Panc1 (cell line): ENCODE measurements around the gene CCL25. TPM values are rescaled to one million over a fixed set of nuclear protein-coding genes. Genes with fewer than 3 reads are reported as not detected.

Experiments
- ATAC-seq: fragments of 200-7000 bp; cut with Tn5 transposase; 2 replicates; pipeline ENCODE4 v1.9.1; 2020; ENCODE audit warnings: mild to moderate bottlenecking, moderate library complexity
- BruUV-seq: library from RNA; stranded (reverse); fragments of 400-500 nt; replicated peaks from 2 replicates; lab custom pipeline; 2021; lab: Mats Ljungman, UMichigan
- CTCF ChIA-PET: fragments of 300-600 bp; sonication (Branson Sonifier 250); formaldehyde crosslinking; loops from one replicate; lab custom pipeline; 2022; ENCODE audit warnings: antibody characterized with exemption; lab: Charles Lee
- POLR2A ChIA-PET: fragments of 300-600 bp; sonication (Branson Sonifier 250); formaldehyde crosslinking; loops from one replicate; lab custom pipeline; 2022; ENCODE audit warnings: antibody characterized with exemption; lab: Charles Lee
- DNase-seq: peaks from one replicate; pipeline ENCODE4 v3.0.0-alpha.2; 2010; ENCODE audit warnings: low read depth, low spot score
- H3K27ac ChIP-seq: 2 replicates; pipeline ENCODE4 v1.5.1; 2011; ENCODE audit warnings: mild to moderate bottlenecking, low read length, inconsistent platforms
- H3K27me3 ChIP-seq: fragments of 200-500 bp; sonication (Bioruptor generic); 2 replicates; pipeline ENCODE4 v1.6.0; 2014; ENCODE audit warnings: low read length, inconsistent platforms; ENCODE audit not compliant: control insufficient read depth, insufficient read depth
- H3K36me3 ChIP-seq: fragments of 200-500 bp; sonication (Bioruptor generic); 2 replicates; pipeline ENCODE4 v1.5.1; 2014; ENCODE audit warnings: inconsistent platforms, mild to moderate bottlenecking, low read length, moderate library complexity; ENCODE audit not compliant: control insufficient read depth, insufficient read depth
- H3K4me1 ChIP-seq: 2 replicates; pipeline ENCODE4 v1.5.1; 2011; ENCODE audit warnings: inconsistent platforms, mild to moderate bottlenecking, low read length, moderate library complexity; ENCODE audit not compliant: control insufficient read depth, insufficient read depth
- H3K4me3 ChIP-seq, 2 experiments: 2 replicates each; pipeline ENCODE4 v1.5.1; 2011 to 2012; ENCODE audit warnings: low read depth in 2 of 2, low read length in 2 of 2, mild to moderate bottlenecking in 2 of 2, inconsistent platforms in 1 of 2, moderate library complexity in 1 of 2
- H3K9me3 ChIP-seq: fragments of 200-500 bp; sonication (Bioruptor generic); 2 replicates; pipeline ENCODE4 v1.5.1; 2014; ENCODE audit warnings: low read depth, mild to moderate bottlenecking, inconsistent platforms, low read length, moderate library complexity; ENCODE audit not compliant: control insufficient read depth, insufficient read depth
- POLR2AphosphoS5 ChIP-seq: IDR thresholded peaks from 2 replicates; pipeline ENCODE4 v1.6.1; 2012; ENCODE audit warnings: mild to moderate bottlenecking, low read depth, low read length, moderate library complexity
- SIN3A ChIP-seq: IDR thresholded peaks from 2 replicates; pipeline ENCODE4 v1.6.1; 2012; ENCODE audit warnings: low read depth, mild to moderate bottlenecking, low read length, moderate library complexity, borderline replicate concordance; ENCODE audit not compliant: insufficient read depth
- TCF7L2 ChIP-seq: IDR thresholded peaks from 2 replicates; pipeline ENCODE4 v1.6.1; 2011; ENCODE audit warnings: mild to moderate bottlenecking, low read depth, low read length, inconsistent platforms
- in situ Hi-C: cut with HindIII; loops from 2 replicates; pipeline ENCODE4 v1.10.0; 2016; ENCODE audit warnings: low sequenced_read_pairs, low pct_unique_long_range_greater_than_20kb
- intact Hi-C: fragments of 100-400 bp; cut with micrococcal nuclease; formaldehyde crosslinking; loops from one replicate; pipeline ENCODE4 v1.10.0; 2022; ENCODE audit not compliant: unreplicated experiment
- total RNA-seq: library from RNA; stranded (reverse); gene quantifications from one replicate; pipeline ENCODE4 v1.2.1, GENCODE V29; 2021; ENCODE audit not compliant: unreplicated experiment
- TF ChIP-seq, protein P1 (sequence below), 2 experiments: IDR thresholded peaks; 2 replicates each; pipeline ENCODE4 v1.6.1; 2011 to 2012; ENCODE audit warnings: low read depth in 2 of 2, control low read depth in 1 of 2, low read length in 1 of 2, mild to moderate bottlenecking in 1 of 2, moderate library complexity in 1 of 2; ENCODE audit not compliant: insufficient read depth in 1 of 2
- TF ChIP-seq, protein P2 (sequence below): fragments of 450-650 bp; IDR thresholded peaks from 2 replicates; pipeline ENCODE4 v1.5.1; 2017; ENCODE audit warnings: mild to moderate bottlenecking

The CCL25 gene
- total RNA-seq, 1 experiment from 2014 or later = not detected

DNA sequence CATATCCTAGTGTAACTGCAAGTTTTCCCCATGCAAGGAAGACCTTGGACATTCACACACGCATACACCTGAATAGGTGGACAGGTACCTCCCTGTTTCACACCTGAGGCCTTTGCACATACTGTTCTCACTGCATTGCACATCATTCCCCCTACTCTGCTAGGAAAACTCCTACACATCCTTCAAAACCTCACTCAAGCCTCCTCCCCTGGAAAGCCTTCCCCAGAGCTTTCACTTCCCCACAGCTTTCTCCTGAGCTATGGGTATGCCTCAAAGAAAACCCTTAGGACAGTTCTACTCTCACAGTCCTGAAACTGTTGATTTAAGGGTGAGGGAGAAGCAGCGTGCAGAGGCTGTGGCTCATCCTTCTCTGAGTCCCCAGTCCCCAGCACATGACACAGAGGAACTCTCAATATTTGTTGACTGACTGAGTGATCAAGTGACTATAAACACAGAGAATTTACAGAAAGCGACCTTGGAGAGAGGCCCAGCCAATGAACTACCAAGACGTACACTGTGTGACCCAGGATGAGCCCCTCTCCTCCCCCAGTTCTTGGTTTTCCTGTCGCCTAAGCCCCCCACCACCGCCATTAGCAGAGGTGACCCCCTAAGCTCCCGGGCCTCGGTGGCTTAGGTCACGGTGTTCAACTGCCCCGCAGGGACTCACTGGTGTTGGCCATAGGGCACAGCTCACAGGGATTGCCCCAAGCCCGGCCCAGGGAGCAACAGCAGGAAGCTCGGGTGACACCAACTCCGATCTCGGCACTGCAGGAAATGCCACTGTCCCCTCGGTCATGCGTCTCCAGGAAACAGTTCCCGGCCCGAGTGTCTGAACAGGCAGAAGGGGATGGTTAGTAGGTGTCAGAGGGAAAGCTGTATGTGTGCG lies 56.2 kb downstream of the CCL25 start:
- ChIA-PET POLR2A (no interaction called here), CTCF (interaction anchor here (0.5 kb wide), 1 partner anchor 16 kb away, joined by 5 read pairs; no protein-coding TSS in a partner anchor)
- no peaks in the 10 kb centered on the region for H3K9me3 ChIP-seq
- ATAC-seq (no peak), DNase-seq (no peak)
- H3K27me3 ChIP-seq = no peaks in the 10 kb centered on the region
- no peak overlapping the region for H3K4me3 ChIP-seq
- in situ Hi-C loops (no loop called here), intact Hi-C loops (no loop called here)
- 0 out of 2 replicates have a peak, but pooled peaks cover 2% of the 10 kb centered on the region for H3K4me1 ChIP-seq
- BruUV-seq = no TSS peak
- H3K36me3 ChIP-seq = no peaks in the 10 kb centered on the region
- no peak overlapping the region for H3K27ac ChIP-seq
- TF ChIP-seq SIN3A (no peak), TCF7L2 (no peak)
- TF ChIP-seq, protein P1, sequence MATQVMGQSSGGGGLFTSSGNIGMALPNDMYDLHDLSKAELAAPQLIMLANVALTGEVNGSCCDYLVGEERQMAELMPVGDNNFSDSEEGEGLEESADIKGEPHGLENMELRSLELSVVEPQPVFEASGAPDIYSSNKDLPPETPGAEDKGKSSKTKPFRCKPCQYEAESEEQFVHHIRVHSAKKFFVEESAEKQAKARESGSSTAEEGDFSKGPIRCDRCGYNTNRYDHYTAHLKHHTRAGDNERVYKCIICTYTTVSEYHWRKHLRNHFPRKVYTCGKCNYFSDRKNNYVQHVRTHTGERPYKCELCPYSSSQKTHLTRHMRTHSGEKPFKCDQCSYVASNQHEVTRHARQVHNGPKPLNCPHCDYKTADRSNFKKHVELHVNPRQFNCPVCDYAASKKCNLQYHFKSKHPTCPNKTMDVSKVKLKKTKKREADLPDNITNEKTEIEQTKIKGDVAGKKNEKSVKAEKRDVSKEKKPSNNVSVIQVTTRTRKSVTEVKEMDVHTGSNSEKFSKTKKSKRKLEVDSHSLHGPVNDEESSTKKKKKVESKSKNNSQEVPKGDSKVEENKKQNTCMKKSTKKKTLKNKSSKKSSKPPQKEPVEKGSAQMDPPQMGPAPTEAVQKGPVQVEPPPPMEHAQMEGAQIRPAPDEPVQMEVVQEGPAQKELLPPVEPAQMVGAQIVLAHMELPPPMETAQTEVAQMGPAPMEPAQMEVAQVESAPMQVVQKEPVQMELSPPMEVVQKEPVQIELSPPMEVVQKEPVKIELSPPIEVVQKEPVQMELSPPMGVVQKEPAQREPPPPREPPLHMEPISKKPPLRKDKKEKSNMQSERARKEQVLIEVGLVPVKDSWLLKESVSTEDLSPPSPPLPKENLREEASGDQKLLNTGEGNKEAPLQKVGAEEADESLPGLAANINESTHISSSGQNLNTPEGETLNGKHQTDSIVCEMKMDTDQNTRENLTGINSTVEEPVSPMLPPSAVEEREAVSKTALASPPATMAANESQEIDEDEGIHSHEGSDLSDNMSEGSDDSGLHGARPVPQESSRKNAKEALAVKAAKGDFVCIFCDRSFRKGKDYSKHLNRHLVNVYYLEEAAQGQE (IDR thresholded peaks at IDR 0.05; ENCODE audit: insufficient read depth in 1 of 2, low read depth in 2 of 2, low read length in 1 of 2) = no peak

DNA sequence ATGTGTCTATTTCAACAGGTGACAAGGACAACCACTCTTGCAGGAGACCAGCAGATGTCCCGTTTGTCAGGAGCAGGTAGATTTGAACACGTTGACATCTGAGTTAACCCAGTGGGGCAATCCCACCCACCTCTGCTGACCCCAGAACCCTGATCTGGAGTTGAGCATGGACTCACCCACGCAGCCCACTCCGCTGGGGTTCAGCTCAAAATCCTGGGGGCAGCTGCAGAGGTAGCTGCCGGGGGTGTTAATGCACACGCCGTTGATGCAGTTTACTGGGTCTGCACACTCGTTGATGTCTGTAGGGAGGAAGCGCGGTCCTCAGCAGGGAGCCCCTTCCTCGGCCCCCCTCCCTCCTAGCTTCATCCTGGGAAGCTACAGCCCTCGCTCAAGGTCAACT lies 56.9 kb downstream of the CCL25 start:
- intact Hi-C loops = no loop called here
- CTCF ChIA-PET = interaction anchor here (0.5 kb wide), 1 partner anchor 165 kb away, joined by 3 read pairs; no protein-coding TSS in a partner anchor

More for the DNA sequence above, 56.9 kb downstream of the CCL25 start:
- Histone ChIP-seq H3K27me3 (no peaks in the 10 kb centered on the region), H3K27ac (no peak overlapping the region), H3K4me1 (0 out of 2 replicates have a peak, but pooled peaks cover 2% of the 10 kb centered on the region), H3K9me3 (no peaks in the 10 kb centered on the region), H3K4me3 (no peak overlapping the region), H3K36me3 (no peaks in the 10 kb centered on the region)
- no peak for ATAC-seq
- in situ Hi-C loops = no loop called here
- DNase-seq = no peak
- BruUV-seq = no TSS peak
- POLR2A ChIA-PET = no interaction called here
- TF ChIP-seq POLR2AphosphoS5 (no peak), TCF7L2 (no peak), SIN3A (no peak)
- TF ChIP-seq, protein P1 (IDR thresholded peaks at IDR 0.05; ENCODE audit: insufficient read depth in 1 of 2, low read depth in 2 of 2, low read length in 1 of 2) = no peak
- TF ChIP-seq, protein P2, sequence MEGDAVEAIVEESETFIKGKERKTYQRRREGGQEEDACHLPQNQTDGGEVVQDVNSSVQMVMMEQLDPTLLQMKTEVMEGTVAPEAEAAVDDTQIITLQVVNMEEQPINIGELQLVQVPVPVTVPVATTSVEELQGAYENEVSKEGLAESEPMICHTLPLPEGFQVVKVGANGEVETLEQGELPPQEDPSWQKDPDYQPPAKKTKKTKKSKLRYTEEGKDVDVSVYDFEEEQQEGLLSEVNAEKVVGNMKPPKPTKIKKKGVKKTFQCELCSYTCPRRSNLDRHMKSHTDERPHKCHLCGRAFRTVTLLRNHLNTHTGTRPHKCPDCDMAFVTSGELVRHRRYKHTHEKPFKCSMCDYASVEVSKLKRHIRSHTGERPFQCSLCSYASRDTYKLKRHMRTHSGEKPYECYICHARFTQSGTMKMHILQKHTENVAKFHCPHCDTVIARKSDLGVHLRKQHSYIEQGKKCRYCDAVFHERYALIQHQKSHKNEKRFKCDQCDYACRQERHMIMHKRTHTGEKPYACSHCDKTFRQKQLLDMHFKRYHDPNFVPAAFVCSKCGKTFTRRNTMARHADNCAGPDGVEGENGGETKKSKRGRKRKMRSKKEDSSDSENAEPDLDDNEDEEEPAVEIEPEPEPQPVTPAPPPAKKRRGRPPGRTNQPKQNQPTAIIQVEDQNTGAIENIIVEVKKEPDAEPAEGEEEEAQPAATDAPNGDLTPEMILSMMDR = no peak
